ENCODE results near the gene HOXA2.

Gene HOXA2

DNA sequence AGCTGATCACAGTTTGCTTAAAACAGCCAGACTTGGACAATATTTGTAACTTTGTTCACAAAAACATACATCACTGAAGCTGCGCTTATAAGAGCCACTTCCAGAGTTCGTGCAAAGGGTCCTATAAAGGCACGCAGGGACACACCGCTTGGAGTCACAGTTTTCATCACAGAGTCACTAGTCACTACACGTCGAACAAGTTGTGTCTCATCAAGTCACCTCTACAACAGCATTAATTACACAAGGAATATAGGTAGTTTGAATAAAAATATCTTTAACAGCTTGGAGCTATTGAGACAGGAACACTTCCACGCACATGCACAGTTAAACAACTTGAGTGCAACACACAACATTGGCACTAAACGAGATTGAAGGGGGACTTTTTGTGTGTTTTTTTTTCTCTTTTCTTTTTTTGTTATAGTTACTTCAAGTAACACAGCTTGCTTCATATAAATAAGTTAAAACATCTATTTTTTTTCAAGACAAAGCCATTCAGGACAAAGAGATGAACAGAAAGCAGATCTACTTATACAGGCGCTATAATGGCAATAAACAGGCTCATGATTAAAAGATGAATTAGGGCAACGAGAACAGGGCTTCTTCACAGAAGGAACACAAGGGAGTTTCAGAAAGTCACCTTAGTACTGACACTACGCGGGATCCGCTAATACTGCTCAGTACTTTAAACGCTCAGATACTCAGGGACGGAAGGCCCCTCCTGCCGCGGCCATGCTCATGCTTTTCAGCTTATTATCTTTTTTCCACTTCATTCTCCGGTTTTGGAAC, 38.8 kb upstream of the HOXA2 start:
- no peak for DNase-seq

- DNase-seq: no peak
These were observed 37.8 kb upstream of the HOXA2 start for GRCh38 chr7:27140126-27140857.

GRCh38 chr7:27139334-27140125, 37.0 kb upstream of the HOXA2 start:
- no peak for DNase-seq

DNA sequence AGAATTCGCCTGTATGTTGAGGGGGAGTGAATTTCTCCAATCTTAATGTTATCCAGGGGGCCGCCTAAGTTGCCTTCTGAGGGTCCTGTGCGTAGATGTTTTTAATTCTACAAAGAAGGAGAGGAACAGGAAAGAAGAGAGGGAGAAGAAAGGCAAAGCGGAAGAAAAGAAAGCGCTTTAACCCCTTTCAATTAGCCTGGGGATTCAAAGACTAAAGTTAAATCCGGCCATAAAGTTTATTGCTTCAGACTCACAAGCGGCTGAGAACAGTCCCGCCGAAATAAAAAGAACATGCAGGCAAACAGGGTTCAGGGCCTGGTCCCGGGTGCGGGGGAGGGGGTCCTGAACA, 36.5 kb upstream of the HOXA2 start:
- DNase-seq: no peak

GRCh38 chr7:27138472-27138871, 36.0 kb upstream of the HOXA2 start:
- no peak for DNase-seq

- DNase-seq: no peak
These were observed 35.3 kb upstream of the HOXA2 start for GRCh38 chr7:27137640-27138315.

DNA sequence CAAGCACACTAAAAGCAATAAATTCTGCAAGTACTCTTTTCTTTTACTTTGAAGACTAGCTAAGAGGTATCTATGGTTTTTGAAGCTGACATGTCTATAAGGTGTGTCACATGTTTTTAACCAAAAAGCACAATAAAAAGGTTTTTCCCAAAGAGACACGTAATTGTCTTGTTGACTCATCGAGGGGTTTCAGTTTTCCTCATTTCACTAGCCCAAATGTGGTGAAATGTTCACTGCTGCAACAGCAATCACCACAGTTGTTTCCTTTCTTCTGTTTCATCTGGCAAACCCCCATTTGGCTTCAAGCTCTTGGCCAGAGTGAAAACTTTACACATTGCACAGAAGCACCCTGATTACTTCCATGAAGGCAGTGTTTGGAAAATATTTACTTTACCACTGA, 31.9 kb upstream of the HOXA2 start:
- DNase-seq: no peak

DNA sequence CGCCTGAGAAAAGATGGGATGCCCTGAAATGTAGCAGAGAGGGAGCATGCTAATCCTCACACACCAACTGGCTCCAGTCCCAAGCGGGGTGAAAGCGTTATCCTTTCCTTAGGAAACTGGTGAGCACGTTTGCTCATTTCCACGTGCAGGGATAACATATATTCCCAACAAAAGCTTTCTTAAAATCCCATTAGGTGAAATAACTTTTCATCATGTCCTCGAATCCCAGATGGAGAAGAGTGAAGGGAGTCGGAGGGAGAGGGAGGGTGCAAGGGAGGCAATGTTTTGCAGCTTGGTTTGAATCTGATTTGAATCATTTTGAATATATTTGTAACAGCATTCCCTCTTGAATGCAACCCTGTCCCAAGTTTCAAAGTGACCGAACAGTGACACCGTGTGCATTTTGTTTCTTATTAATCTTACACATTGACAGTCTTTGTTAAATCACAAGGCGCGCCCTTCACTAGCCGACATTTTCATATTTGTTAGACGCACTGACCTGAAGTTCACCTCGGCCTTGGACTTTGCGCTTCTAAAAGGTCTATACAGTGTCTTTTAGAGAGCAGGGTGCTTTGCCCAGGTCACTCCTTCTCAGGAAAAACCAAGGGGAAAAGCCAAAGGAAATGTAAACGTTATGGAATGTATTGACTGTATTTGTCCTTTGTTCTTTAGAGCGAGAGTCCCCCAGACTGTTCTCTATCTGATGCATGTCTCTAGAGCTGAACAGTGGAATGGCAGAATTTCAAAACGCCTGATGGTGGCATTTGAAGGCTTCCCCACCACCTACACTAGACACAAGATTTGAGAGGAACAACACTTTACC, 31.1 kb upstream of the HOXA2 start:
- no peak for DNase-seq

GRCh38 chr7:27132978-27133377, 30.5 kb upstream of the HOXA2 start:
- no peak for DNase-seq

DNA sequence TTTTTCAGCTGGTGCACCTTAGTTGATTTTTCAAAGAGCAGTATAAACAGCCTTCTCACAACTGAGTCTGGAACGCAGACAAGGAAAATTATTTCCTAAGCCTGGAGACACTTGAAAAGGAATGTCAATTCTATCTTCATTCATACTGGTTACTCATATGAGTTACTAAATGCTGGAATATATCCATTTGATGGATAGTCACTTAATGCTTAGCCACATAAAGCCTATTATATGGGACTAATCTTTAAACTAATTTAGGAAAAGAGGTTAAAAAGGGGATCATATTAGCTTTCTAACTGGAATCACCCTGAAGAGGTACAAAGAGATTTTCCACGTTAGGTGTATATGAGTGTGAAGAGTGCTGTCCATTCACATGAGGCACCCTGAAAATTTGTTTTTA, 29.7 kb upstream of the HOXA2 start:
- DNase-seq: no peak

DNA sequence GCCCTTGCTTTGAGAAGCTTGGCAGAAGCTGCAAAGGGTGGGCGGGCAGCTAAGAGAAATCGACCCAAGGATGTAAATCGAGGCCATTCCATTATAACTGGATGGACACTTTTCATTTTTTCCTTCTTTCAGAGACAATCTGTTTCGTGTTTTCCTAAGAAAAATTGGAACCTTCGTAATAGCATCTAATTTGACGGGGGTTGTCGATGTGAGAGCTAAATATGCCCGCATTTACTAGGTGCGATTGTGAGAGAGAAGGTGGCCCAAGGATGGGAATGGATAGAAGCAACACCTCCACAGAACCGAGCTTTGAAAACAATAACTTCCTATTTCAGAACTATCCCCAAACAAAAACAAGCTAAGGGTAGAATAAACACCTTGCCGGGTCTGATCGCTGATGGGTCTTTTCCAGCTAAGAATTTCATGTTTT, 28.9 kb upstream of the HOXA2 start:
- DNase-seq: no peak

- DNase-seq: no peak
These were observed 28.3 kb upstream of the HOXA2 start, which contains the start of gene HOXA4 for GRCh38 chr7:27130540-27131389. TSS of gene HOXA4 (minus strand) at chr7:27130757. CDS start at chr7:27130733, 24 bp downstream.

DNA sequence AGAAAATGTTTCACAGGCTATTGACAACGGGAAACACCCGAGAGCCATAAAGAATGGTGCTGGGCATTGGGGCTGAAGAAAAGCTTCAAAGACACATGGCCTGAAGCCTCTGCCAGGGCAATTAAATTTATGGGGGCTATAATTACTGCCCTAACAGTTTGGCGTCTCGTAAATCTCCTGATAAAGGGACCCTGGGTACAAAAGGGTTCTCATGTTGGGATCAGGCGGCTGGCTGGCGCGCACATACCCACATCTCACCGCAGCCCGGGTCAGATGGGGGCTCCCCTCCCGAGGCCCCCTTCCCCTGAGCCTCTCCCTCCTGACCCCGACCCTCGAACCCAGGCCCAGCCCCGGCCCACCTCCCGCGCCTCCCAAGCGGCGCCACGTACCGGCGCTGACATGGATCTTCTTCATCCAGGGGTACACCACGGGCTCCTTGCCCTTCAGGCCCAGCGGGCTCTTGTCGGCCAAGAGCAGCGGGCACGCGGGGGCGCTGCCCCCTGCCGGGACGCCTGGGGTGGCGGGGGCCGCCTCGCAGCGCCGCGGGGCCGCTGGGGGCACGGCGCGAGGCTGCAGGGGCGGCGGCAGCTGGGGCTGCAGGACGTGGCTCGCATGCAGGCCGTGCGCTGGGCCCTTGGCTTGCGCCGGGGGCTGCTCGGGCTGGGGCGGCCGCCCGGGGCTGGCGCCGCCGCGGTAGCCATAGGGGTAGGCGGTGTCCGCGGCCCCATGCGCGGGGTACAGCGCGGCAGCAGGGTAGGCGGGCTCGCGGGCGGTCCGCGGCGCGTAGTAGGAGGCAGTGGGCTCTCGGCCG, 27.5 kb upstream of the HOXA2 start:
- no peak for DNase-seq

DNA sequence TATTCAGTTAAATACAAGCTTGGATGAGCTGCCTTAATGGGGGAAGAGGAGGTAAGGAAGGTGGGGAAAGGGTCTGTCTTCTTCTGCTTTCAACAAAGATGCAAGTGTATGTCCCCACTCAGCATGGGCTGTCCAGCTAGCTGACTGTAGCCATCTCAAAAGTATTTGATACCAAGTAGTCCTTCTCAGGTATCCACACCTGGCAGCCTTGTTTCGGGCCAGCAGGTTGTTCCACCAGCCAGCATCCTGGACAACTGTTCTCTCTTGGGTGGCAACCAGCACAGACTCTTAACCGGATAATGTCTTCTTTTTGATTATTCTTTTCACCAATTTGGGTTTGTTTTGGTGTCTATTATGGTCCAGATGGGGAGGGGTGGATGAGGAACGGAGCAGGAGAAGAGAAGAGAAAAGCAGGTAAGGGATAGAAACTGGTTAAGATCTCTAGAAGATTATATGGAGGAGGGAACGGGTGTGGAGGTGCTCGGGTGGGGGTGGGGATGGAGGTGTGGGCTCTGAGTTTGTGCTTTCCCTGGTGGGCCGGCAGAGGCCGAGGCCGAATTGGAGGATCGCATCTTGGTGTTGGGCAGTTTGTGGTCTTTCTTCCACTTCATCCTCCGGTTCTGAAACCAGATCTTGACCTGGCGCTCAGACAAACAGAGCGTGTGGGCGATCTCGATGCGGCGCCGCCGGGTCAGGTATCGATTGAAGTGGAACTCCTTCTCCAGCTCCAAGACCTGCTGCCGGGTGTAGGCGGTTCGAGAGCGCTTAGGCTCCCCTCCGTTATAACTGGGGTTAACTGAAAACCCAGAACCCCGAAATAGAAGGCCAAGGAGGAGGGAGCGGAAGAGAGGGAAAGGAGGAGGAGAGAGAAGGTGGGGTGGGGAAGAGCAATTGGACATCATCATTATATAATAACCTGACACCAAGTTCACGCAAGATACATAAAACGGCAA, 26.6 kb upstream of the HOXA2 start:
- DNase-seq: no peak

GRCh38 chr7:27128034-27128433, 25.6 kb upstream of the HOXA2 start:
- no peak for DNase-seq

- DNase-seq: no peak
These were observed 24.3 kb upstream of the HOXA2 start for GRCh38 chr7:27126596-27127327.

DNA sequence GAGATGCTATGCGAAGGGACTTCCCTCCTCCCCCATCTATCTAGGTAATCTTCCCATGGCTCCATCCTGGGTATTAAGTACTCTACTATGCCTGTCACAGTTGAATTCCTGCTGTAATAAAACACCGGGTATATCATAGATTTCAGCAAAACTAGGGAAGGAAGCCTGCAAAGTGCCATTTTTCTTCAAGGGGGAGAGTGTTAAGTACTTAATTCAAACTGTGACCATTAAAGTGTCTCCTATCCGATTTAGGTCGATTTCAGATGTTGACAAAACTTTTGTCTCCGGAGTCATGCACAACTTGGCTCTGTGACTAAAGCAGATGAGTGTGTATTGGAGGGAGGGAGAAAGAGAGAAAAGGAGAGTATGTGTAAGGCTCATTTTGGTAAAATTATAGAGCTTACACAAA, 23.5 kb upstream of the HOXA2 start:
- DNase-seq: no peak

All from NCI-H2227 treated with DMSO at 0.1 percent for 48 hours (cell line).